Measurements from ENCODE around the gene TFIP11.

Gene TFIP11

DNA sequence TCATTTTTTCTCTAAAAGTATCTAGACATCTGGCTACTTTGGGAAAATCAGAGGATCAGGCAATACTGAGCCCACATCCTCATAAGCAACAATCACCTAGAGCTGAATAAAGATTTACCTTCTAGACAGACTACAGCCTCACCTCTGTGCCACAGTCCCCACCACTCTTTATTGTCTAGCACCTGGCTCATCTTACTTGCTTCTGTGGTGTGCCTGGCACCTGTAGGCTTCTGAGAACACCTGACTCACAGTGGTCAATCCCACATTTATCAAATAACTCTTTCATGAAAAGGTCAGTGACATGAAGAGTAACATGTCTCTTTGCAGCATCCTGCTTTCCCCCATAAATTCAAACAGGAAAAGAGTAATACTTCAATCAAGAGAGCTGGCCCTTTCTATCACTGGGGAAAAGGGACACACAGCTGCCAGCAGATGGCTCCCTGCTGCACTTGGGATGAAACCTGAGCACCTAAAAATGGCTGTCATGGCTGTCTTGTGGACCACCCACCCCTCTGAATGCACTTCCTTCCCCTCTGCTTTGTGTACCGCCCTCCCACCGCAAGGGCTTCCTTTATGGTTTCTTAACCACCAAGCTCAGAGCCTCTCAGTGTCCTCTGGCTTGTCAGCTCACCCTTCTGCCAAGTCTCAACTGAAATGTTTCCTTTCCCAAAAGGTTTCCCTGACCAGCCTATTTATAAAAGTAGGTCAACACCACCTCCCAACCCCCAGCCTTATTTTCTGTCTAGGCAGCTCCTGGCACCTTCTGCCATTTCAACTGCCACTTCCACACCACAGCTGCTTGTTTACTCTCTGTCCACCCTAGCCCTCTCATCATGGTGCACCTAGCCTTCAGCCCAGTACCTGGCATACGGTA, 9.3 kb downstream of the TFIP11 start:
- DNase-seq, result no peak

DNA sequence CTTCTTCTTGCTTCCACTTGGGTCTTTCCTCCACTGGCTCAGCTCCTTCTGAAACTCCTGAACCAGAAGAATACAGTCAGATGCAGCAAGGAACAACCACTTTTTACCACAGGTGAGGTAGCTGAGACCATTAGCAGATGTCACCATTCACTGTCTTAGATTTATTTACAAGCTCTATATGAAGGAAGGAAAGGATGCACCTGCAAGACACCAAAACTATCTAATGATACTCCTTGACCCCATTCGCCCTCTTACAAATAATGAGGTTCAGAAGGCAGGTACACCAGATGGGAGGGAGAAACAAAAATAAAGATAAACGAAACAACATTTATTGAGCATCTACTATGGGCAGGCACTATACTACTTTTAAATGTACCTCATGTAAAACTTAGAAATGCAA, 10.3 kb downstream of the TFIP11 start:
- no peak for DNase-seq

DNA sequence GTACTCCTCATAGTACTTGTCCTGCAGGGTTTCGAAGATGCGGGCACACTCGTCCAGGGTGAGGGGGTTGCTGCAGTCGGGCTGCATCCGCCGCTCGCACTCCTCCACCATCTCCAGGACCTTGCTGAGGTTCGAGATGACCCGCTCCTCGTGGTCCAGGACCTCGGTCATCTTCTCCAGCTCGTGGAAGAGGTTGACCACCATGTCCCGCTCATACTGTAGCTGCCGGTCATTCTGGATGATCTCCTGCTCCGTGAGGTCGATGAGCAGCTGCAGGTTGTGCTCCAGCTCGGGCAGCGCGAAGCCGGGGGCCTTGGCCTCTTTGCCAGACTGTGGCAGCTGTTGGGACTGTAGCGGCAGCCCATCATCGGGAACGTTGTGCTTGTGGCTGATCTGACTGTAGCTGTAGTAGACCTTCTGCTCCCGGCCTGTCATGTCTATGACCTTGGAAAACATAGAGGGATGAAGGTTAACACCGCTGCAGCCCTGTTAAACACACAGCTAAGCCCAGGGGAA, 13.0 kb downstream of the TFIP11 start:
- DNase-seq, result no peak

DNA sequence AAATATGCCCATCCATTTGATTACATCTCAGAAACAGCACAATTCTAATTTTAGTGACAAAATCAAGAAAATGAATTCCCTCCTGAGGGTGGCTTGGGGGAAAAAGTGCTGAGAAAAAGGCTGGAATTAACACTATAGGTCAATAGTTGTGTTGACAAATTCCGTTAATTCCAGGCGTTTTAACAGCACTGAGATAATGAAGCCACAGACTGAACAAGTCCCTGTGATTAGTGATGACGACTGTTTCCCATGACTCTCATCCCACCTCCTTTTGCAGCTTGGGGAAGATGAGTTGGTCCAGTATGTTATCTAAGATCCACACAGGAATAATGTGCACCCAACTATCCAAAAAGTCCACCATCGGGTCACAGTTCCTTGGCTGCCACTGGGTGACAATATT, 15.8 kb downstream of the TFIP11 start:
- DNase-seq, result no peak

DNA sequence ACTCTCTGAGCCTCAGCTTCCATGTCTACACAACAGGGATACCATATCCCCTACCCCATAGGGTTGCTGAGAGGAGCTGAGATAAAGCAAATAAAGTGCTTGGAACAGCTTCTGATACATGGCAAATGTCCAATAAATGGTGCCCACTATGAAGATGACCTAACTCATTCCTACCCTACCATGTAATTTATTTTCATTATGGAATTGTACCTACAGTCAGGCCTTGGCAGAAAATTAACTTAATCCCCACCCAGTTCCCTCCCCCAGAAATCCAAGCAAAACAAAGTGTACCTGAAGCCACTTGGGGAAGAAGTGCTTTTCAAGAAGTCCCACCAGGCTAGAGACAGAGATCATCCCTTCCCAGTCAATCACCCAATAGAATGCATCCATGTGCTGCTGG, 17.8 kb downstream of the TFIP11 start:
- no peak for DNase-seq

DNA sequence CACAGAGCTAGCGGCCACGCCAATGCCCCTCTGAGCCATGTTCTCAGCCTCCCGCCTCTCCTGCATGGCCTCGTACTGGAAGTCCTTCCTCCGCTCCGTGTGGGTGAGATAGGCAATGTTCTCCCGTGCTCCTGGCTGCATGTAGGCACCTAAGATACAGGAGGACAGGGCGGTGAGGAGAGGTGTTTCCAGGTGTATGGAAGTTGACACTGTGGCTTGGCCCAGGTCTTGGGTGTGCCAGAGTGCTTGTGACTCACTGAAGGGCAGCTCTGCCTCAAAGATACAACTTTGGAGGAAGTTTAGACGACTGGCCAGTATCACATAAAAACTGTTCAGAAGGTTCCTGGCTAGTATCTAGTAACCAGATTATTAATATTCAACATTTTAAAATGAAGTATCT, 20.1 kb downstream of the TFIP11 start:
- no peak for DNase-seq

DNA sequence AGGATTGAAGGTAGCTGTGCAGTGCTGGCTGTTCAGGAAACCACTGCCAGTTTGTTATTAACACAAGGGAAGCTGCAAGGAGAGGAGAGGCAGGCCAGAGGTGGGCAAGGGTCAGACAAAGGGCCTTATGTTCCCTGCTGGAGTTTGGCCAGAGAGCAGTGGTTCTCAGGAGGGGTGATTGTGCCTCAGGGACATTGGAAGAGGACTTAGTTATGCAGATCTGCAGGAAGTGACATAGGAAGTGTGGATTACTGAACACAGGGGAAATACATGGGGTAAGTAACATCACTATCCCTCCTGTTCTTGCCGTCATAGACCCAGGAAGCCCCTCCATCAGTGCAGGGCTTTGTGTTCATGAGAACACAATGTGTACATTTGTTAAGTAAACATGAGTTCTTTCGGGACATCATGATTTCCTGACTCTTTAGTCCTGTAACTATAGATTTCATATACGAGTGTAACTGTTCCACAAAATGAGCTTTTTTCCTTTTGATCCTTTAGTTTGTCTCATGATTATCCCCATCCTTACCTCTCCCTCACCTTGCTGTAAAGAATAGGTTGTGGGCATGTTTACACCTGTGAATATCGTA, 22.7 kb downstream of the TFIP11 start:
- DNase-seq, result no peak

DNA sequence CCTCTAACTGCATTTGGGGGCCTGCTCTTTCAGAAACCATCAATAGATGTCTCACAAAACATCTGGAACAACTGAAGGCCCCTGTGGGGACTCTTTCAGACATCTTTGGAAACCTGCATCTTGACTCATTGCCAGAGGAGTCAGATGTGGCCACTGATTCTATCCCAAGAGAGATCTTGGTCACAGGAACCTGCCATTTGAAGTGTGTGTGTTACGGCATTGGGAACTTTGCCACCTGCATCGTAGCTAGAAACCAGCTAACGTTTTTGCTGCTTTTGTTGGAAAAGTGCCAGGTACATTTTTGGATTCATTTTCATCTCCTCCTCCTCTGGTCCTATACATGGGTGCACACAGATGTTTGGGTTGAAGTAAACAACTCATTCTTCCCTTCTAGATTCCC, 24.3 kb downstream of the TFIP11 start:
- no peak for DNase-seq

DNA sequence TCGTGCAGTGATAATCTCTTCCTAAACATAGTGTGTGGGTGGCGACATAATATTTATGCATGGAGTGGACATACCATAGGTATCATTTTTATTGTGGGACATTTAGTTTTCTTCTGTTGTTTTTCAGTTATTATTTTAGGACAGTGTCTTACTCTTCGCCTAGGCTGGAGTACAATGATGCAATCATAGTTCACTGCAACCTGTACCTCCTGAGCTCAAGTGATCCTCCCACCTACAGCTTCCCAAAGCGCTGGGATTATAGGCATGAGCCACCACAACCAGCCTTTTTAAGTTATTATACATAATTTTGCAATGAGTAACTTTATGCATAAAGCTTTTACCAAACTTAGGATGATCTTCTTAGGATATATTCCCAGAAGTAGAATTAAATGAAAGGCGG, 25.9 kb downstream of the TFIP11 start:
- no peak for DNase-seq

DNA sequence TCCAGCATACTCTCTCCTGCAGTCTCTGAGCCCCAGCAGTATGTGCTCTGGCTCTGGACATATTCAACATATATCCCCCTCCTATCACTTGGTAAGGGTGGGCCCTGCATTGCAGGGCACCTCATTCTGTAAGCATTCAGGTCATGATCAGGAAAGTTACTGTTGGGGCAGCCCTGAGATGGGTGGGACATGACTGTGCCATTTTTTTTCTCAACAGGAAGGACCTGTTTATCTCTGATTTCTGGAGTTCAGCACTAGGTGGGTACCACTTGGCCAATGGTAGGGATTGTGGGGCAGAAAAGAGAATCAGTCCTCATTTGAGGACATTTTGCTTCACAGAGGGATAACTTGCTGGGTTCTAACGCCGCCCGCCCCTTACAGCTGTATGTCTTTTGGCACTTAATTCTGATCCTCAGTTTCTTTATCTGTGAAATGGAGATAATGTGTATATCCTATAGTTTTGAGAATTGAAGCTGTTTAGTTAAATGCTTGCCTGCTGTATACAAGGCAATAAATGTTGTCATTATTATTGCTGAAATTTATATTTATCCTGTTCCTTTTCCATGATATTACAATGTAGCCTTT, 26.4 kb downstream of the TFIP11 start:
- DNase-seq, result no peak

DNA sequence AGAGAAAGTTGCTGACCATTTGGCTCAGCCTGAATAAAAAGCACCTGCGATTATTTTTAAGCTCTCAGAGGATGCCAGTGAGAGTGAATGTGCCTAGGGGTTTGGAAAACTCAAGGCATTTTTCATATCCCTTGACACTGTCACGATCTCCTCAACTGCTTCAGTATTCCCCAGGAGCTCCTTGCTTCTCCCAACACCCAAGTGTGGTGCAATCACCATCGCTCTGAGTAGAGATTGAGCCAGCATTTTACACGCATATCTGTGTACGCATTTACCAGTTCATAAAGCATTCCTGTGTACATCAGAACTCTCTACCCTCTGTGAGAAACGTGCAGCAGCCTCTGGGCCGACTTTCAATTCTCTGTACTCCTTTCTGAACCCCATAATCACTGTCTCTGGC, 27.3 kb downstream of the TFIP11 start:
- no peak for DNase-seq

DNA sequence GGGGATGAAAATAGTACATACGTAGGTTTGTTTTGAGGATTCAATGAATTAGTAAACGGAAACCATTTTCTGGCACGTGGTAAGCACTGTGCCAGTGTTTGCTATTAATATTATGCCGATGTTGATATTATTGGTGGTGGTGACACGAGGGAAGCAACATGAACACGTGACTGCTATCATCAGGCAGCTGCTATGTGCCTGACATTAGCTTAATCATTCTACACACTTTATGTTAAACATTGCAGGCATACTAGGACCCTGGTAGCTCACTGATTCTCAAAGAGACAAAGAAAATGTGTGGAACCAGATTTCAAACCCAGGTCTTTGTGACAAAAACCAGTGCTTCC, 27.9 kb downstream of the TFIP11 start:
- DNase-seq, result no peak

DNA sequence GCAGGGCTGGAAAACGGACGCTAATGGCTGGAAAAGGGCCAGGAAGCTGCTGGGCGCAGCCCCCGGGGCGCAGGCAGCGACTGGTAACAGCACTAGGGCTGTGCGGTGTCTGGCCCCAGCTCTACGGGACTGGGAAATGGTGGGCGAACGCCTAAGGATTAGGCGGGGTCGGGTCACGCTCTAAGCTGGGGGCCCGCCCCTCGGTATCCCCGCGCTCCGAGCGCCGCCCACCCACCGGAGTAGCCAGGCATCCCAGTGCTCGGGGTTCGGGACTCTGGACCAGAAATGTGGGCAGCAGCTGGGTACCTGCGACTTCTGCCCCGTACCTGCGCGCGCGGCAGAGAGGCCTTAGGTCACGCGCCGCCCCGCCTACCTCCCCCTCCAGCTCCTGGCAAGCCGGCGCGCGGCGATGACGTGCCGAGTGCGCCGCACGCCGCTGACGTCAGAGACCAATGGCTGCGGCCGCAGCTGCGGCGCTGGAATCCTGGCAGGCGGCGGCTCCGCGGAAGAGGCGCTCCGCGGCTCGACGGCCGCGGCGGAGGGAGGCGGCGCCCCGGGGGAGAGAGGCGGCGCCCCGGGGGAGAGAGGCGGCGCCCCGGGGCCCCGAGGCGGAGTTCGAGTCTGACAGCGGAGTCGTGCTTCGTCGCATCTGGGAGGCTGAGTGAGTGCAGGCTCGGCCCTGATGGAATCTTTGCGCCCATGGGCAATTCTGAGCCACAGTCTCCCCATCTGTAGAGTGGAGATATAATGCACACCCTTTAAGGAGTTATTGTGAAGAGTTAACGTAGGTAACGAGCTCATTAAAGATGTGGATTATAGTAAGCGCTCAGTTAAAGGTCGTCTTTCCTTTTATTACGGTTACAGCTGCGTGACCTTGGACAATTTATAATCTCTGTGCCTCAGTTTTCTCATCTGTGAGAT, 28.6 kb downstream of the TFIP11 start, which contains the start of the genes HPS4 and SRRD:
TSS of gene HPS4 (minus strand) at position 345 of the 921 bp plus-strand sequence. CDS start 2,021 bp downstream, outside the sequence.
TSS of gene SRRD (plus strand) at position 439 of the 921 bp plus-strand sequence. CDS start at position 453, 14 bp downstream.
- DNase-seq, result peak; percentile 18

DNA sequence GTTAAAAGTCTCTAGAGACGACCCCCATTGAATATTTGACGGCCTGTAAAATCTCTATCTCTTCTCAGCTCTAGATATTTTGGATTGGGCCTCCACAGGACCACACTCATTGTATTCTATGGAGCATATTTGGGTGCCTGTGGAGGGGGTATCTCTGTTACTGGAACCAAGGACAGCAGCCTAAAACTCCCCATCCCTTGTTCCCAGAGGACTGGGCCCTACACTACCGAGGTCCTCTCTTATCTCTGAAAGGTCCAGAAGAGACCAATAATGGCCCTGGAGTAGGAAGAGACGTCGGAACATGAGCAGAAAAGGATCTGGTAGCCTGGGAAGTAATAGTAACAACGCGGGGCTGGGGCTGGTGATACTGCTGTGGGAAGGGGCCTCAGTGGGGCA, 29.2 kb downstream of the TFIP11 start:
- DNase-seq, result no peak

DNA sequence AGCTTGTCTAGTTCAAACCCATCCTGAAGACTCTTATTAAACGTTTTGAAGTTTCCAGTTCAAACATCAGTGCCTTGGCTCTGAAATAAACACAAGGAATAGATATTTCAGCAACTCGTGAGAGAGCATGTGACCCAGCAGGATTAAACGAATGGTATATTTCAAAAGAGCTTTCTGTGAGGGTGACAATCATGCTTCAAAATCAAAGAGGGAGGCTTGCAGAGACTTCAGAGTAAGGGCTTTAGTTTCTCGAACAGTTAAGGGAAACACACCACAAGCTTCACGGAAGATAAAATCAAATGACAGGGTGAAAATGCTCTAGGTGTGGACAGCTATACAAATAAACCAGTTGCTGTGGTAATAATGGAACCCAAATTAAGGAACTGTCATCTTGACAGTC, 30.1 kb downstream of the TFIP11 start:
- no peak for DNase-seq

DNA sequence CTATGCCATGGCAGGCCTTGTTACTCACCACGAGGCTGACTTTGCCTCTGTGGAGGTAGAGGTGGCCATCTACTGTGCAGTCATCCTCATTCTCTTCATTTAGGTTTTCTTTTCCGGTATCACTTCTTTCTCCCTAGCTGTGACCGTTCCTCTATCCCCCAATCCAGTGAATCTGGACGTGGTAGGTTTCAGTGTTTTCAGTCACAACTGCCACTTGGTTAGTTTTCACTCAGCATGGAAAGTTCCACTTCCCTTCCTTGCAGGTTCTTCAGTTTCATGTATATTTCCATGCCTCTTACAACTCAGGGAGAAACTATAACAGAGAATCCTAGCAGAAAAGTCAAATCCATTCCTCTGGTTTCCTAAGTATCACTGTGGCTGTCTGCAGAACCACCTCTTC, 30.6 kb downstream of the TFIP11 start:
- no peak for DNase-seq

DNA sequence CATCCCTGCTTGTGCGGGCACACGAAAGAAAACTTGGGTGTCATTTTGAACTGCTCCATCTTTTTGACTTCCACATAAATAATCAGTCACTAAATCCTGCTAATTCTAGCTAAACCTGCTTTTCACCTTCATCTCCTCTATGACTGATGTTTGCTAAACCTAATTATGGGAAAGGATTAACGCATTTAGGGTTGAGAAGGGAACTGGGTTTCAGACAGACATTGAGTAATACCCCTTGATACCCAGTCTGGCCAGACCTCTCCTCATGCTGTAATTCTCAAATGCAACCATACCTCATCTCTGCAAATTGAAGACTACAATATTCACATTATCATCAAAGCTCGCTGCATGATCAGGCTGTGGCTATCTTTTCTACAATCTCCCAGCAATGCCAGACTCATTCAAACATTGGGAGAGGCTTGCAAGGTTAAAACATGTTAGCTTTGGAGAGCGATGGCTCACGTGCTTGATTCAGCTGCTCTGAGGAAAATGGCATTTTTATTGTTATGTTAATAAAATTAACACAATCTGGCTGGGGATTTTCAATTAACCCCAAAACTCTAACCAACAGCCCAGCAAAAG, 31.1 kb downstream of the TFIP11 start:
- no peak for DNase-seq

DNA sequence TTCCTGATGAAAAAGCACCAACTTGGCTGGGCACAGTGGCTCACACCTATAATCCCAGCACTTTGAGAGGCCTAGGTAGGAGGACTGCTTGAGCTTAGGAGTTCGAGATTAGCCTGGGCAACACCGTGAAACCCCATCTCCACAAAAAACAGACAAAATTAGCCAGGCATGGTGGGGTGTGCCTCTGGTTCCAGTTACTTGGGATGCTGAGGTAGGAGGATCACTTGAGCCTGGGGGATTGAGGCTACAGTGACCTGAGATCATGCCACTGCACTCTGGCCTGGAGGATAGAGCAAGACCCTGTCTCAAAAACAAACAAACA, 31.7 kb downstream of the TFIP11 start:
- DNase-seq, result no peak

DNA sequence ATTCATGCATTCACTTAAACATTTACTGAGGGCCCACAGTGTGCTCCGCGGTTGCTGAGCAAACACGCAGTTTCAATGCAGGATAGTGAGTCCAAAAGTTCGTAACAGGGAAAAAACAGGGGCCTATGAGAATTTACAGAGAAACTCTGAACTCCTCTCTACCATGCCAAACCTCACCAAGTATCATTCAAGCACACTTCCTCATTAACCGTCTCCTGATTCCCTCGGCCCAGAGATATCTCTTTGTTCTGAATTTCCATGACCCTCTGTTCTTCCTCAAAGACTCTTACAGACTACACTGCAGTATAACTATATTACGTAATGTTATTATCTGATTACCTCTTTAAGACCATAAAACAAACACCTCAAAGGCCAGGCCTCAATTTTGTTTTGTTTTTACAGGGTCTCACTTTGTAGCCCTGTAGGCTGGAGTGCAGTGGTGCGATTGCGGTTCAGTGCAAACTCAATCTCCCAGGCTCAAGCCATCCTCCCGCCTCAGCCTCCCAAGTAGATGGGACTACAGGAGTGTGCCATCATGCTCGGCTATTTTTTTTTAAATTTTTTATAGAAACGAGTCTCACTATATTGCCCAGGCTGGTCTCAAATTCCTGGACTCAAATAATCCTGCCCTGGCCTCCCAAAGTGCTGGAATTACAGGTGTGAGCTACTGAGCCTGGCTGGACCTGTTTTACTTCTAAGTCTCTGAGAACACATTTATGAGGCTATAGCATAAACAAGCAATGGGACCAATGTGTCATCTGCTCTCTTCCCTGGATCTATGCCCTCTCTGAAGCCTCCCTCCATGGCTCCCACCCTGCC, 32.3 kb downstream of the TFIP11 start:
- DNase-seq, result no peak

DNA sequence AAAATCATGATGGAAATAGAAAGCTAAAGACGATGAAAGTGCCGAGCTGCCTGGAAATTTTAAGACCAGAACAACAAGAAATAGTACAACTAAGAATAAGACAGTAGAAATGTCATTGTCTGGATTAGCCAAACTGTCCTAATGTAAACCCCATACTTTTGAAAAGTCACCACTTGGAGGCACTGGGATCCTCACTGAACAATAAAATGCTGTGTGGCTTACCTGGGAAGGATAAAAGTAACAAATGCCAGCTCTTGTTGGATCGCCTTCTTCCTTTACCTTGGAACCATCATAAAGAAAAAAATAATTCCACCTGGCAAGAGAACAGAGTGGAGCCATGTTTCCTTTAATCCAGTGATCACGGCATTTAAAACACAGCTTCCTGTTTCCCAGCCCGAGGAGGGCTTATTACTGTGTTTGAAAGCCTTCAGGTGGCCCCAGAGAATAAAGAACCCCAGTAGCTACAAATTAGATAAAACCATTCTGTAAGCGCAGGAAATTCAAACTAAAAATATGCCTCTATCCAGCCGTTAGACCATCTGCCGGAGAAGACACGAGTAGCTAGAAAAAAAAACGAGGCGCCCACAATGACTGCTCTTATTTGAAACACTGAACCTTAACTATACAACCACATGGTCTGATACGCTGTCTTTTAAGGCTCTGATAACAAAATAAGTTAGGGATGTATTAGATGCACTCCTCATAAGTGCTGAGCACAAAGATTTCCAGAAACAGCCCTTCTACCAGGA, 33.1 kb downstream of the TFIP11 start:
- no peak for DNase-seq

DNA sequence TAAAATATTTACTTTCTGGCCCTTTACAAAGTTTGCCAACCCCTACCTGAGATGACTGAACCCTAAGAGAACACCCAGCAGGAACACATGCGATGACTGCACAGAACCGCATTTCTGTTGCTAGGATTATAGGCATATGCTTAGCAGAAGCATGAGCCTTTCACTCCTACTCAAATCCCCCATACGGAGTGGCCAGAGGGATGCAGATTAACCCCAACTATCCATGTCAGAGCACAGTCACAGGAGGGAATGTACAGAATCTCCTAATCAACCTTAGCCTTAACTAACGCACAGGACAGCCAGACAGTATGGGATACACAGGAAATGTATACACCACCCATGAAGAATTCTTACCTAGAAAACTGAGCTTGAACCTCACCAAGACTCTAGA, 34.9 kb downstream of the TFIP11 start:
- DNase-seq, result no peak
